ENCODE data around the gene FOXA1. TPM values are rescaled to one million over a fixed set of nuclear protein-coding genes. Genes with fewer than 3 reads are reported as not detected.

Gene FOXA1
- total RNA-seq, 1 donor from 2014 or later: 187 TPM

GRCh38 chr14:37602605-37603453 lies 7.8 kb upstream of the FOXA1 start:
- peak overlapping the region; percentile 81 for H3K27ac Mint-ChIP-seq
- H3K4me3 Mint-ChIP-seq (ENCODE audit: low read depth): no peak overlapping the region

DNA sequence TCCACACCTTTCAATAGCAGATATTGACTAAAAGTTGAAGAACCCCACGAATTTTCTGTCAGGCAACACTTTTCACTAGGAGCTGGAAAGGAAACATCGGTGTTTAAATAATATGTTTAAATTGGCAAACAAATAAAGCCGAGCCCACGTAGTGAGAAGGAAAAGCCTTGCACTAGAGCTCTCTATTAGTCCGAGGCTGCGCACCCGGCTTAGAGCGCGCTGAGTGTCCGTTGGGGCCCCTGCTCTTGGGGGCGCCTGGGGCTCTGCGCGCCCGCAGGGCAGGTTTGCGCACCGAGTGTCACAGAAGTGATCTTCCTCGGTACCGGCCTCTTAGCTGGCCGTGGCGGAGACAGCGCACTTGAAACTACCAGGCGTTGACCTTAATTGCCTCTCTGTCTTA lies 6.8 kb upstream of the FOXA1 start:
- Mint-ChIP-seq H3K27me3 (no peaks in the 10 kb centered on the region), H3K36me3 (ENCODE audit: insufficient read depth) (peaks cover 11% of the 10 kb centered on the region), H3K9me3 (ENCODE audit: low read depth) (no peaks in the 10 kb centered on the region), H3K4me1 (ENCODE audit: low read depth) (peaks cover 29% of the 10 kb centered on the region), H3K4me3 (ENCODE audit: low read depth) (no peak overlapping the region), H3K27ac (no peak overlapping the region)
- no peak for DNase-seq (ENCODE audit: low spot score, unreplicated experiment)
- no peak for TF ChIP-seq CTCF (IDR thresholded peaks at IDR 0.05; ENCODE audit: unreplicated experiment)

More at GRCh38 chr14:37602605-37603453, 7.8 kb upstream of the FOXA1 start:
- no peak for TF ChIP-seq CTCF (IDR thresholded peaks at IDR 0.05; ENCODE audit: unreplicated experiment)
- Mint-ChIP-seq H3K36me3 (ENCODE audit: insufficient read depth) (peaks cover 11% of the 10 kb centered on the region), H3K9me3 (ENCODE audit: low read depth) (no peaks in the 10 kb centered on the region), H3K27me3 (no peaks in the 10 kb centered on the region), H3K4me1 (ENCODE audit: low read depth) (peaks cover 24% of the 10 kb centered on the region)
- no peak for DNase-seq (ENCODE audit: low spot score, unreplicated experiment)

DNA sequence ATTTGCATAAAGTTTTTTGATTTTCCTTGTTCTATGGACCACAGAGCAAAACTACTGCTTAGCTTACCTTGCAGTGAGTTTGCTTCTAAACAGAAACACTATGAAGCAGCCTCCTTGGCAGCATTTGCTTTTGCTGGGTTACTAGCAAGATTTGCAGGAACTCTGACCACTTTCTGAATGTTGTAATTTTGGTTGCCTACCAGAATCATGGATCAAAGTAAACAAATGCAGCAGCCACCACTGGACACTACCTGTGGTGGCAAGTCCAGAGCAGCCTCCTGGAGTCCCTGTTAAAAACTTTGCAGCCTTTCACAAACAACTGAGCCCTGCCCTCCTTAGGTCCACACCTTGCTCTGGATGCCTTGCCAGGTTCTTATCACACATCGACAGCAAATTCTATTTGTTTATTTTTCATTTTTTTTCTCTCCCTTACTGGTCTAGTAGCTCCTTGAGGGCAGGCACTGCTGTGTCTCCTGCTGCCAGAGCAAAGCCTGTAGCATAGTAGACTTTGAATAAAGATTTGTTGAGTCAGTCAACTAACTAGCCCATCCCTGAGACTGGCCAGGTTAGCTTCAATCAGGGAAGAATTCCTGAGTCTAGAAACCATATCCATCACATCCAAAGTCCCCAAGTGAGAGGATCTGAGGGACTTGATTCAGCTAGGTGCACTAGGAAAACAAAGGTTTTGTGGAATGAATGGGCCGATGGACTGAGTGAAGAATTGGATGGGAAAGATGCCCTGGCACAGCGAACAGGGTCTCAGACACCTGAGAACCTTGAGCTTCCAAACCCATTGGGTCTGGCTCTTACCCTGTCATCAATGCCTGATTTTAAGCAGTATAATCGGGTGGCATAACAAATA lies 6.1 kb upstream of the FOXA1 start:
- Mint-ChIP-seq H3K27me3 (no peaks in the 10 kb centered on the region), H3K4me3 (ENCODE audit: low read depth) (peak overlapping the region; percentile 79), H3K36me3 (ENCODE audit: insufficient read depth) (peaks cover 9% of the 10 kb centered on the region), H3K9me3 (ENCODE audit: low read depth) (no peaks in the 10 kb centered on the region), H3K4me1 (ENCODE audit: low read depth) (peaks cover 36% of the 10 kb centered on the region), H3K27ac (no peak overlapping the region)
- TF ChIP-seq CTCF (IDR thresholded peaks at IDR 0.05; ENCODE audit: unreplicated experiment): no peak
- no peak for DNase-seq (ENCODE audit: low spot score, unreplicated experiment)

- H3K27ac Mint-ChIP-seq: peak overlapping the region; percentile 95
- no peak for DNase-seq (ENCODE audit: low spot score, unreplicated experiment)
- no peaks in the 10 kb centered on the region for H3K9me3 Mint-ChIP-seq (ENCODE audit: low read depth)
- peak overlapping the region; percentile 79 for H3K4me3 Mint-ChIP-seq (ENCODE audit: low read depth)
- H3K27me3 Mint-ChIP-seq: no peaks in the 10 kb centered on the region
- peaks cover 36% of the 10 kb centered on the region for H3K4me1 Mint-ChIP-seq (ENCODE audit: low read depth)
- TF ChIP-seq CTCF (IDR thresholded peaks at IDR 0.05; ENCODE audit: unreplicated experiment): no peak
- peaks cover 6% of the 10 kb centered on the region for H3K36me3 Mint-ChIP-seq (ENCODE audit: insufficient read depth)
These were observed 4.7 kb upstream of the FOXA1 start for GRCh38 chr14:37599507-37600368.

Data from progenitor cell of endocrine pancreas (in vitro differentiated cells).